GM21529 (cell line): ENCODE data around the gene POSTN.

Experiments used
- ATAC-seq: cut with Tn5 transposase; IDR thresholded peaks from one replicate; pipeline ENCODE4 v1.9.1; 2021; ENCODE audit not compliant: unreplicated experiment

POSTN gene, protein sequence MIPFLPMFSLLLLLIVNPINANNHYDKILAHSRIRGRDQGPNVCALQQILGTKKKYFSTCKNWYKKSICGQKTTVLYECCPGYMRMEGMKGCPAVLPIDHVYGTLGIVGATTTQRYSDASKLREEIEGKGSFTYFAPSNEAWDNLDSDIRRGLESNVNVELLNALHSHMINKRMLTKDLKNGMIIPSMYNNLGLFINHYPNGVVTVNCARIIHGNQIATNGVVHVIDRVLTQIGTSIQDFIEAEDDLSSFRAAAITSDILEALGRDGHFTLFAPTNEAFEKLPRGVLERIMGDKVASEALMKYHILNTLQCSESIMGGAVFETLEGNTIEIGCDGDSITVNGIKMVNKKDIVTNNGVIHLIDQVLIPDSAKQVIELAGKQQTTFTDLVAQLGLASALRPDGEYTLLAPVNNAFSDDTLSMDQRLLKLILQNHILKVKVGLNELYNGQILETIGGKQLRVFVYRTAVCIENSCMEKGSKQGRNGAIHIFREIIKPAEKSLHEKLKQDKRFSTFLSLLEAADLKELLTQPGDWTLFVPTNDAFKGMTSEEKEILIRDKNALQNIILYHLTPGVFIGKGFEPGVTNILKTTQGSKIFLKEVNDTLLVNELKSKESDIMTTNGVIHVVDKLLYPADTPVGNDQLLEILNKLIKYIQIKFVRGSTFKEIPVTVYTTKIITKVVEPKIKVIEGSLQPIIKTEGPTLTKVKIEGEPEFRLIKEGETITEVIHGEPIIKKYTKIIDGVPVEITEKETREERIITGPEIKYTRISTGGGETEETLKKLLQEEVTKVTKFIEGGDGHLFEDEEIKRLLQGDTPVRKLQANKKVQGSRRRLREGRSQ

GRCh38 chr13:37598597-37598996 lies at the start of gene POSTN:
TSS of gene POSTN (minus strand) at chr13:37598768. CDS start at chr13:37598726, 42 bp downstream.
- no peak for ATAC-seq

DNA sequence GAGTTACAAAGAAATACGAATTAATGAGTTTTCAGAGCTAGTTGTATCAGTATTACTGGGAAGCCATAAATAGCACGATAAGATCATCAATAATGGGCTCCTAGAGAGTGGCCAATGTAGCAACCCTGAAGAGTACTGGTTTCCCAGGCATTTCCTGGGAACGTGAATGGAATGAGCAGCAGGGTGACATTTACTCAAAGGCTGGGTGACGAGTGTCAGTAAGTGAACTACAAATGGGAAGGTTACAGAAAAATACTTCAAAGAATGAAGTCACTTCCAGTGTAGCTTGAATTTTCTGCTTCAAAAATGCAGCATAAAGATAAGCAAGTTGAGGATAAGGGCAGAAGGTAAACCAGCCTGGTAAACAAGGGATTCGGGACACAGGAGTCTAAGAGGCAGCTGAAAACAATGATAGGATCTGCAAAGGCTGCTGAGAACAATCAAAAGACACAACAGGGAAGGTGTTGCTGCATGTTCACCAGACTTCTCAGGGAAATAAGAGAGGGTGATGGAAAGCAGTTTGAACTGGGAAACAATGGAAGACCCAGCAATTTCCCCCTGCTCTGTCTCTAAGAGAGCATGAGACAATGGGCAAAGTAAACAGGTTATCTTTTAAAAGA lies 48.6 kb upstream of the POSTN start:
- ATAC-seq: no peak

DNA sequence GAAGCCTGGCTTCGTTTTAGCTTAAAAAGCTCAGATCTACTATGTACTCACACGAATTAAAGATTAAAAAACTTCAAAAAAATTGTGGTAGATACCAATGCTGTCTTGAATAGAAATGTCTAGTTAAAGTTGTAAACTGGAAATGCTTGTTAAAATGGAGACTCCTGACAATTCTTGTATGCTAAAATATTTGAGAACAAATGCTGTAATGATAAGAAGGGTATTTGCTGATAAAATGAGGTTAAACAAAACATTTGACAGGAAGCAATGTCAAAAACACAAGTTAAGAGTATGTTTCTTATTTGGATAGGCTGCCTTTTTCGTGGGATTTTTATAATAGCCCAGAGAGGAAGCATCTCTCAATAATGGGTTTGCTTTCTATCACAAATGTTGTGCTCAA lies 48.0 kb upstream of the POSTN start:
- no peak for ATAC-seq

DNA sequence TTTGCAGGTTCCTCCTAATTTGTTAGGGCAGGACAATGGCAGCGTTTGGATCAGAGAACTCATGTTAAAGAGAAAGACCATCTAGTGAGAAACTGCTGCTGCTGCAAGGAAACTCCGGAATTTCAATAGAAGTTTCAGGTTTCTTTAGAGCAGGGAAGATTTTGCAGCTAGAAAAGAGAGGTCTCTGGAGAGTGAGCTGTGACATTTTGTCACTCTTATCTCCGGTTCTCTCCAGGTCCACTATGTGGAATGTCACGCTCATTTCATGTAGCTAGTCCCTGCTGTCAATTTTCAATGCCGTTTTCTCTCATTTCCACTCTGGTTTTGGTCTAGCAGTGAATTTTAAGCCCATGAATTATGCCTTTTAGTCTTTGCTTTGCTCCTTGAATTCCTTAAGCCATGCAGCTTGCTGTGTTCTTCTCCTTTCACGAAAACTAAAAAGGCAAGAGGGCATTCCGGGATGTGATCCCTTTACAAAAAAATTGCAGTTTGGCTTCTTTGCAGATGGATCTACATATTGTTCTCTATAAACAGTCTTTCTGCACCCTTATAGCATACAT lies 46.7 kb upstream of the POSTN start:
- ATAC-seq: no peak

DNA sequence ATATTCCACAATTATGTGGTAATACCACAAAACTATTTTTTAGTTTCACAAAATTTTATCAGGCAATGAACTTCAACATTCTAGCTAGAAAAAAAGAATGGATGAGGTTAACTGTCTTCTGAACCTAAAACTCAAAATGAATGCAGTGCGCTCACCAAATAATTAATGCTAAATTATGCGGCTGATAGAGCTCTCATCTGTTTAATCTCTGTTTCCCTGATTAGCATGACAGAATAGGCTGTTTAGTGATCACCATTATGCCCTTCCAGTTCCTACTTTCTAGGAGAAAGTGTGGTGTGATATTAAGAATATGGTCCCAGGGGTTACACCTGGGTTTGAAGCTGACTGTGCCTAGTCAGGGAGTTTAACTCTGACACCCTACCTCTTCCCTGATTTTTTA lies 42.8 kb upstream of the POSTN start:
- no peak for ATAC-seq

GRCh38 chr13:37640499-37640898 lies 41.9 kb upstream of the POSTN start:
- ATAC-seq: peak; percentile 51

GRCh38 chr13:37636701-37637100 lies 38.1 kb upstream of the POSTN start:
- no peak for ATAC-seq

- ATAC-seq: no peak
Observed at GRCh38 chr13:37632294-37632693, 33.7 kb upstream of the POSTN start.

DNA sequence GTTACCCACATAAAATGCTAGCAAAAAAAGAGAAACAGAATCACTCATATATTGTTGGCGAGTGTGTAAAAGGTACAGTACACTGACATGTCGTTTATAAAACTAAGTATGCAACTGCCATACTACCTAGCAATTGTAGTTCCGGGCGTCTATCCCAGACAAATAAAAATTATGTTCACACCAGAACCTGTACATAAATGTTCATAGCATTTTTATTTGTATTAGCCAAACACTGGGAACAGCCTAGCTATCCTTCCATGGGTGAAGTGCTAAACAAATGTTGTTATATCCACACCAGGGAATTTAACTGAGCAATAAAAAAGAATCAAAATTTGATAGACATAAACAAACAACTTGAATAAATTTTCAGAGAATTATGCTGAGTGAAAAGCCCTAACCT lies 28.9 kb upstream of the POSTN start:
- ATAC-seq: no peak

- ATAC-seq: no peak
Observed at GRCh38 chr13:37621811-37622361, 23.3 kb upstream of the POSTN start.

- ATAC-seq: no peak
Observed at GRCh38 chr13:37618554-37618953, 20.0 kb upstream of the POSTN start.

GRCh38 chr13:37617173-37617572 lies 18.6 kb upstream of the POSTN start:
- ATAC-seq: no peak

GRCh38 chr13:37616131-37616530 lies 17.6 kb upstream of the POSTN start:
- ATAC-seq: no peak

GRCh38 chr13:37615276-37615675 lies 16.7 kb upstream of the POSTN start:
- ATAC-seq: no peak

DNA sequence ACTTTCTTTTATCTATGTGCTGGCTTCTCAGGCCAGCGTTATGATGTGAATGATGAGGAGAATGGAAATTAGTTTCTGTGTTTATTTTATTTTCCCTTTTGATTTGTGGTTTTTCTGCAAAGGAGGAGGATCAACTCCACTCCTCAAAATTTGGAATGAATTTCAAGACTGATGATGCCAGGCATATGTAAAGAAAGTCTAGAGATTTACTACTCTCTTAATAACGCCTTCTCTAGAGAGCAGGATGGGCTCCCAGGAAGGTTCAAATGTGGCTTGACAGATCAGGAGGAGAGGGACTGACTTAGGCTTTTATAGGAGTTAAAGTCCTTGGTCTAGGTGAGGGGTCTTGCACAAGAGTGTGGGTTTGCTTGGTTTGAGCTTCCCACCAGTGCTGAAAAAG lies 15.1 kb upstream of the POSTN start:
- no peak for ATAC-seq

DNA sequence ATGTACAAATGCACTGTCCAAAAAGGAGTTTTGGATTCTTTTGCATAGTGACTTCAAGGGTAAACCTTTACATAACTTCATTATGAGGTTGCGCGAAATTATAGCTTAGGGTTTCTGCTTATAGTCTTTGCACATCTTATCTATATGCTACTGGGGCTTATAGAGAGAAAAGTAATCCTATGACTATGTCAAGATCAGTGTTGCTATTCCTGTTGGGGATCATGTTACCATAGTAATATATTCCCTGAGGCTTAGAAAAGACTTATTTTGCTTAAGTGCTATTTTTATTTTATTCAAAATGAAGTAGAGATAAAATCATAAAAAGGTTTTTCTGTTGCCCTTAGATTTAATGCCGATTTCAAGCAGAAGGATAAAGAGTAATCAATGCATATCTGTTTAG lies 14.7 kb upstream of the POSTN start:
- ATAC-seq: no peak

GRCh38 chr13:37608750-37609339 lies 10.3 kb upstream of the POSTN start:
- ATAC-seq: no peak

DNA sequence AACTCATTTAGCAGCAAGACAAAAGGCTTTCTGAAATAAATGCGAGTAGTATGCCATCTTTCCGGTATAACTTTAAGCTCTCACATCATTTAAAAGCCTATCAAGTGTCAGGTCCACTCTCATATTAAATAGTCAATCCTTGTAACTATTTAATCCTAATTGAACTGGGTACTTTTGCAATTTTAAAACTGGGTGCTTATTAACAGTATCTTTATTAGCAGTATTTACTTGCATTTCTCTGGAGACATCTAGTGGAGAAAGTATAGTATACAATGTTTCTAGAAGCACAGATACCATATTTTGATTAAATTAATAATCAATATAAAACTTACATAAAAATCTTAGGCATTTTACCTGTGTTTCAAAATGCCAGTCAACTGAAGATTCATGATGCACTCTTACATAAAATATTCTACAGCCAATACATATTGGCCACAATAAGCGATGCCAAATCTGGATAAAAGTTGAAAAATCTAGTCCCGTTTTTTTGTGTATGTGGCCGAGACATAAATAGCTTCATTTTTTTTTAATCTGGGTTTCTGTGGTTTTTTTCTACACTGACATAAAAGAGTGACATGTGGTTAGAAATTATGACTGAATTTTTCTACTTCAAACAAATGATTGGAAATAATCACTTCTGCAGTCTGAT lies 4.3 kb upstream of the POSTN start:
- no peak for ATAC-seq

DNA sequence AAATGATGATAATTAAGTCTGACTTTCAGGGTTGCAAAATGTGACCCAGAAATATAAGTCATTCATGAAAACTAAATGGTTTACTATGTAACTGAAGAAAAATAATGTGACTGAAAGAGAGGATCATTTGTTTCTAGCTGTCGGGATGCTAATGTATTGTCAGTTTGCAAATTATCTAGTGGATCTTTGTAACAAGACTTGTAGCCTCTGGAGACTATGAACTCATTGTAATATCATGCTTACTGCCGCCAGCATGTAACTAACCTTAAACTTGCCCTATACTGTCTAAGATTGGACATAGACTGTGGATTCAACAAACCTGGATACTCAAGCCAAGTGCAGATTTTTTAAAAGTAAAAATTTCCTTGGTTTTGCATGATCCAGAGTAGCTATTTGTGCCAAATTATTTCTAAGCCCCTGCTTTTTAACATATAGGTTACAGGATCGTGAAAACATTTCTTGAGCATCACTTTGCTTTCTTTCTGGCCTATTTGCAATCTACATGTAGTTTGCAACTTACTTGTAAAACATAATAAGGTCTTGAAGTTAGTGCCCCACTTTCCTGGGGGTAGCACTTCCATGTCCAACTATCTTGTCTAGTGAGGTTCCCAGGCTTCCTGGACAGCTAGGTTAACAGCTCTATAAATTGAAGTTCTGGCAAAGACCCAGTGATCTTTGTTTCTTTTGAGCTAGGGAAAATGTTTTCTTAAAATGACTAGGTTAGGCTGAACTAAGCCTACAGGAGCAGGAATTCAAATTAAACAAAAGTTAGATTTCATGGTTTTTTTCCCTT lies 3.3 kb upstream of the POSTN start:
- ATAC-seq: no peak
